T-helper 9 cell (primary cell): ENCODE data around the gene GIPC3.
A peak's percentile ranks its signal among the peaks of the same experiment; 100 is the strongest.

Experiments used
- DNase-seq: peaks from one replicate; pipeline ENCODE4 v3.0.0-alpha.2; 2020

GIPC3 gene

GRCh38 chr19:3605361-3605760 is 20.1 kb downstream of the GIPC3 start:
- no peak for DNase-seq

- no peak for DNase-seq
Observed at GRCh38 chr19:3605770-3606169, 20.5 kb downstream of the GIPC3 start.

- no peak for DNase-seq
Observed at GRCh38 chr19:3606174-3606689, 21.0 kb downstream of the GIPC3 start.

- DNase-seq: peak; percentile 21
Observed at GRCh38 chr19:3606690-3607289, 21.5 kb downstream of the GIPC3 start, which contains the start of gene TBXA2R. TBXA2R (minus strand) TSS chr19:3606875; CDS start chr19:3600634, 6,241 bp downstream.

- DNase-seq: no peak
Observed at GRCh38 chr19:3607303-3608078, 22.2 kb downstream of the GIPC3 start.

- no peak for DNase-seq
Observed at GRCh38 chr19:3608079-3608641, 22.9 kb downstream of the GIPC3 start.

- DNase-seq: no peak
Observed at GRCh38 chr19:3608750-3609322, 23.6 kb downstream of the GIPC3 start.

GRCh38 chr19:3609779-3610719 is 24.8 kb downstream of the GIPC3 start:
- DNase-seq: no peak

GRCh38 chr19:3610745-3611717 is 25.8 kb downstream of the GIPC3 start:
- no peak for DNase-seq

- no peak for DNase-seq
Observed at GRCh38 chr19:3611841-3612240, 26.6 kb downstream of the GIPC3 start.

- no peak for DNase-seq
Observed at GRCh38 chr19:3612330-3612729, 27.1 kb downstream of the GIPC3 start.

- DNase-seq: no peak
Observed at GRCh38 chr19:3612901-3613741, 27.8 kb downstream of the GIPC3 start.

- no peak for DNase-seq
Observed at GRCh38 chr19:3613818-3614661, 28.8 kb downstream of the GIPC3 start.

- DNase-seq: no peak
Observed at GRCh38 chr19:3614858-3615505, 29.7 kb downstream of the GIPC3 start.

GRCh38 chr19:3615524-3616135 is 30.4 kb downstream of the GIPC3 start:
- DNase-seq: no peak

- DNase-seq: no peak
Observed at GRCh38 chr19:3617463-3617862, 32.2 kb downstream of the GIPC3 start.

GRCh38 chr19:3618144-3618810 is 33.0 kb downstream of the GIPC3 start:
- peak; percentile 48 for DNase-seq
